ENCODE results near the gene ATF7.

- no peak for TF ChIP-seq CTCF (conservative IDR thresholded peaks at IDR 0.05)
- no peak for TF ChIP-seq EZH2 (IDR thresholded peaks at IDR 0.05; ENCODE audit: low read depth)
Measured at GRCh38 chr12:53589423-53589822, 36.8 kb downstream of the ATF7 start.

All from PC-9 (cell line).